Measurements from ENCODE around the gene RANBP9. TPM values are rescaled to one million over a fixed set of nuclear protein-coding genes. Genes with fewer than 3 reads are reported as not detected.
A peak's percentile ranks its signal among the peaks of the same experiment; 100 is the strongest.

RANBP9 gene
- total and polyA plus RNA-seq, 9 of the 15 experiments (the other 6 are each of a cell fraction or from before 2014, with no cell fraction given), result 27.5 to 130 (median 61.5) TPM

- no peak for TF ChIP-seq ZNF655 (CRISPR knock-in tag; IDR thresholded peaks at IDR 0.05)
- TF ChIP-seq BCOR (IDR thresholded peaks at IDR 0.05), result peak; percentile 42; the same call in 1 of the 2 replicates
- TF ChIP-seq, protein P1, sequence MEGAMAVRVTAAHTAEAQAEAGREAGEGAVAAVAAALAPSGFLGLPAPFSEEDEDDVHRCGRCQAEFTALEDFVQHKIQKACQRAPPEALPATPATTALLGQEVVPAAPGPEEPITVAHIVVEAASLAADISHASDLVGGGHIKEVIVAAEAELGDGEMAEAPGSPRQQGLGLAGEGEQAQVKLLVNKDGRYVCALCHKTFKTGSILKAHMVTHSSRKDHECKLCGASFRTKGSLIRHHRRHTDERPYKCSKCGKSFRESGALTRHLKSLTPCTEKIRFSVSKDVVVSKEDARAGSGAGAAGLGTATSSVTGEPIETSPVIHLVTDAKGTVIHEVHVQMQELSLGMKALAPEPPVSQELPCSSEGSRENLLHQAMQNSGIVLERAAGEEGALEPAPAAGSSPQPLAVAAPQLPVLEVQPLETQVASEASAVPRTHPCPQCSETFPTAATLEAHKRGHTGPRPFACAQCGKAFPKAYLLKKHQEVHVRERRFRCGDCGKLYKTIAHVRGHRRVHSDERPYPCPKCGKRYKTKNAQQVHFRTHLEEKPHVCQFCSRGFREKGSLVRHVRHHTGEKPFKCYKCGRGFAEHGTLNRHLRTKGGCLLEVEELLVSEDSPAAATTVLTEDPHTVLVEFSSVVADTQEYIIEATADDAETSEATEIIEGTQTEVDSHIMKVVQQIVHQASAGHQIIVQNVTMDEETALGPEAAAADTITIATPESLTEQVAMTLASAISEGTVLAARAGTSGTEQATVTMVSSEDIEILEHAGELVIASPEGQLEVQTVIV (CRISPR knock-in tag; IDR thresholded peaks at IDR 0.05; ENCODE audit: borderline replicate concordance), result no peak
- TF ChIP-seq ZNF583 (CRISPR knock-in tag; IDR thresholded peaks at IDR 0.05), result 0 out of 2 replicates have a peak, but pooled peaks have one; percentile 51
- peak; percentile 70; the same call in 1 of the 2 replicates for TF ChIP-seq ZNF224 (CRISPR knock-in tag; IDR thresholded peaks at IDR 0.05)
- TF ChIP-seq TRIM28 (IDR thresholded peaks at IDR 0.05), result peak; percentile 13; the same call in 1 of the 2 replicates
- no peak for TF ChIP-seq CCAR2 (IDR thresholded peaks at IDR 0.05; ENCODE audit: low read depth, low read length)
- TF ChIP-seq, protein P2, sequence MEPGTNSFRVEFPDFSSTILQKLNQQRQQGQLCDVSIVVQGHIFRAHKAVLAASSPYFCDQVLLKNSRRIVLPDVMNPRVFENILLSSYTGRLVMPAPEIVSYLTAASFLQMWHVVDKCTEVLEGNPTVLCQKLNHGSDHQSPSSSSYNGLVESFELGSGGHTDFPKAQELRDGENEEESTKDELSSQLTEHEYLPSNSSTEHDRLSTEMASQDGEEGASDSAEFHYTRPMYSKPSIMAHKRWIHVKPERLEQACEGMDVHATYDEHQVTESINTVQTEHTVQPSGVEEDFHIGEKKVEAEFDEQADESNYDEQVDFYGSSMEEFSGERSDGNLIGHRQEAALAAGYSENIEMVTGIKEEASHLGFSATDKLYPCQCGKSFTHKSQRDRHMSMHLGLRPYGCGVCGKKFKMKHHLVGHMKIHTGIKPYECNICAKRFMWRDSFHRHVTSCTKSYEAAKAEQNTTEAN (CRISPR knock-in tag; IDR thresholded peaks at IDR 0.05), result no peak; the same call in 1 of the 2 replicates
- TF ChIP-seq SLC30A9 (CRISPR knock-in tag; IDR thresholded peaks at IDR 0.05), result no peak
- TF ChIP-seq NBN (IDR thresholded peaks at IDR 0.05; ENCODE audit: low read depth), result peak; percentile 27
- TF ChIP-seq POLR2H (tag; IDR thresholded peaks at IDR 0.05; ENCODE audit: low read depth), result peak; percentile 81
- no peak for TF ChIP-seq RFX1 (IDR thresholded peaks at IDR 0.05)
- TF ChIP-seq MCM3 (IDR thresholded peaks at IDR 0.05), result no peak
- no peak for TF ChIP-seq ZNF175 (CRISPR knock-in tag; IDR thresholded peaks at IDR 0.05; ENCODE audit: low read depth)
- peak; percentile 76 for TF ChIP-seq ZZZ3 (IDR thresholded peaks at IDR 0.05)
- no peak for TF ChIP-seq SMARCC2 (IDR thresholded peaks at IDR 0.05; ENCODE audit: low read depth)
- TF ChIP-seq ZNF696 (CRISPR knock-in tag; conservative IDR thresholded peaks at IDR 0.05), result no peak
- peak; percentile 90 for TF ChIP-seq TAF9B (IDR thresholded peaks at IDR 0.05; ENCODE audit: partially characterized antibody)
- no peak for TF ChIP-seq SNAPC5 (CRISPR knock-in tag; IDR thresholded peaks at IDR 0.05)
- TF ChIP-seq ZNF212 (CRISPR knock-in tag; IDR thresholded peaks at IDR 0.05), result no peak
- TF ChIP-seq, protein P3, sequence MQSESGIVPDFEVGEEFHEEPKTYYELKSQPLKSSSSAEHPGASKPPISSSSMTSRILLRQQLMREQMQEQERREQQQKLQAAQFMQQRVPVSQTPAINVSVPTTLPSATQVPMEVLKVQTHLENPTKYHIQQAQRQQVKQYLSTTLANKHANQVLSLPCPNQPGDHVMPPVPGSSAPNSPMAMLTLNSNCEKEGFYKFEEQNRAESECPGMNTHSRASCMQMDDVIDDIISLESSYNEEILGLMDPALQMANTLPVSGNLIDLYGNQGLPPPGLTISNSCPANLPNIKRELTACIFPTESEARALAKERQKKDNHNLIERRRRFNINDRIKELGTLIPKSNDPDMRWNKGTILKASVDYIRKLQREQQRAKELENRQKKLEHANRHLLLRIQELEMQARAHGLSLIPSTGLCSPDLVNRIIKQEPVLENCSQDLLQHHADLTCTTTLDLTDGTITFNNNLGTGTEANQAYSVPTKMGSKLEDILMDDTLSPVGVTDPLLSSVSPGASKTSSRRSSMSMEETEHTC (IDR thresholded peaks at IDR 0.05), result no peak; the same call in 1 of the 2 replicates
These were observed 96.5 kb downstream of the RANBP9 start, which contains the start of gene NOL7 (continued) for GRCh38 chr6:13614926-13615791.

All from K562 (cell line).